OCI-LY1 (cell line): ENCODE results near the gene ETFDH.
"Not testable (repeated sequence)": the region's sequence is repeated elsewhere in the genome, so short reads cannot be mapped to it uniquely, and the experiment has no call there.

Source experiments
- H2AFZ ChIP-seq: fragments of 200-600 bp; sonication (generic), shearing (Covaris generic); 2 replicates; pipeline ENCODE4 v1.6.0; 2014; ENCODE audit warnings: antibody characterized with exemption, mild to moderate bottlenecking, low read length
- H3F3A ChIP-seq: fragments of 200-600 bp; sonication (generic), shearing (Covaris generic); 2 replicates; pipeline ENCODE4 v1.6.0; 2014; ENCODE audit warnings: mild to moderate bottlenecking, antibody characterized with exemption, low read length, moderate library complexity; ENCODE audit not compliant: insufficient read depth
- H3K27ac ChIP-seq: fragments of 200-600 bp; sonication (generic); 2 replicates; pipeline ENCODE4 v1.5.1; 2014; ENCODE audit warnings: low read length, mixed run types, mild to moderate bottlenecking, low read depth; ENCODE audit not compliant: poor library complexity, severe bottlenecking
- H3K27me3 ChIP-seq: fragments of 200-600 bp; sonication (generic); 2 replicates; pipeline ENCODE4 v1.6.0; 2014; ENCODE audit warnings: antibody characterized with exemption, mild to moderate bottlenecking, low read length, moderate library complexity; ENCODE audit not compliant: insufficient read depth
- H3K36me3 ChIP-seq: fragments of 200-600 bp; sonication (generic); 2 replicates; pipeline ENCODE4 v1.6.1; 2014; ENCODE audit warnings: mild to moderate bottlenecking, antibody characterized with exemption, low read length, moderate library complexity, mixed read lengths; ENCODE audit not compliant: insufficient read depth
- H3K4me1 ChIP-seq: fragments of 200-600 bp; sonication (generic); 2 replicates; pipeline ENCODE4 v1.5.1; 2014; ENCODE audit warnings: mild to moderate bottlenecking, low read length, moderate library complexity; ENCODE audit not compliant: insufficient read depth, severe bottlenecking
- H3K4me2 ChIP-seq: fragments of 200-600 bp; sonication (generic), shearing (Covaris generic); 2 replicates; pipeline ENCODE4 v1.6.1; 2014; ENCODE audit warnings: low read length
- H3K4me3 ChIP-seq: fragments of 200-600 bp; sonication (generic); 2 replicates; pipeline ENCODE4 v1.5.1; 2014; ENCODE audit warnings: low read length, low read depth, mild to moderate bottlenecking, mixed read lengths; ENCODE audit not compliant: poor library complexity, severe bottlenecking
- H3K79me2 ChIP-seq: fragments of 200-600 bp; shearing (Covaris generic); 2 replicates; pipeline ENCODE4 v1.6.1; 2016; ENCODE audit warnings: mixed run types, low read length, mixed read lengths; ENCODE audit not compliant: insufficient read depth
- H3K9ac ChIP-seq: fragments of 200-600 bp; sonication (generic), shearing (Covaris generic); 2 replicates; pipeline ENCODE4 v1.6.1; 2014; ENCODE audit warnings: mild to moderate bottlenecking, low read length, mixed read lengths
- H3K9me2 ChIP-seq: fragments of 200-600 bp; sonication (generic), shearing (Covaris generic); 2 replicates; pipeline ENCODE4 v1.6.1; 2014; ENCODE audit warnings: low read depth, mild to moderate bottlenecking, low read length, mixed read lengths
- H3K9me3 ChIP-seq: fragments of 200-600 bp; shearing (Covaris generic); 2 replicates; pipeline ENCODE4 v1.6.1; 2014; ENCODE audit warnings: low read length, mixed read lengths
- H4K20me1 ChIP-seq: fragments of 200-600 bp; sonication (generic), shearing (Covaris generic); 2 replicates; pipeline ENCODE4 v1.6.0; 2016; ENCODE audit warnings: mild to moderate bottlenecking, low read length; ENCODE audit not compliant: insufficient read depth
- CTCF ChIP-seq: fragments of 200-600 bp; sonication (generic), shearing (Covaris generic); IDR thresholded peaks from 2 replicates; pipeline ENCODE4 v1.5.1; 2017; ENCODE audit warnings: mild to moderate bottlenecking, antibody characterized with exemption, low read length, moderate library complexity, mixed read lengths
- EZH2 ChIP-seq: fragments of 200-600 bp; sonication (generic), shearing (Covaris generic); IDR thresholded peaks from 2 replicates; pipeline ENCODE4 v1.8.0; 2017; ENCODE audit warnings: borderline replicate concordance, mixed run types, mild to moderate bottlenecking, antibody characterized with exemption, low read length, moderate library complexity, mixed read lengths

Gene ETFDH

GRCh38 chr4:158704274-158704673 is 32.2 kb downstream of the ETFDH start:
- Histone ChIP-seq H4K20me1 (no peaks in the 10 kb centered on the region), H2AFZ (no peak overlapping the region), H3K4me2 (no peak overlapping the region), H3K9ac (no peak overlapping the region), H3K27ac (no peak overlapping the region), H3K9me2 (no peaks in the 10 kb centered on the region), H3K4me3 (no peak overlapping the region), H3F3A (no peaks in the 10 kb centered on the region; the same call in 1 of the 2 replicates), H3K4me1 (no peaks in the 10 kb centered on the region), H3K27me3 (no peaks in the 10 kb centered on the region), H3K9me3 (no peaks in the 10 kb centered on the region), H3K36me3 (peaks cover 28% of the 10 kb centered on the region), H3K79me2 (no peaks in the 10 kb centered on the region)
- TF ChIP-seq CTCF (no peak), EZH2 (no peak)

- no peaks in the 10 kb centered on the region for H3K79me2 ChIP-seq
- H3K4me2 ChIP-seq: no peak overlapping the region
- no peak overlapping the region for H2AFZ ChIP-seq
- no peaks in the 10 kb centered on the region; the same call in 1 of the 2 replicates for H3F3A ChIP-seq
- no peaks in the 10 kb centered on the region for H3K4me1 ChIP-seq
- H3K9me2 ChIP-seq: no peaks in the 10 kb centered on the region
- TF ChIP-seq CTCF (no peak), EZH2 (no peak)
- no peaks in the 10 kb centered on the region for H3K9me3 ChIP-seq
- no peak overlapping the region for H3K9ac ChIP-seq
- H4K20me1 ChIP-seq: no peaks in the 10 kb centered on the region
- H3K27me3 ChIP-seq: no peaks in the 10 kb centered on the region
- no peak overlapping the region for H3K27ac ChIP-seq
- H3K4me3 ChIP-seq: no peak overlapping the region
- H3K36me3 ChIP-seq: peaks cover 89% of the 10 kb centered on the region
These were observed 38.7 kb downstream of the ETFDH start for GRCh38 chr4:158710814-158711213.

- H3K27ac ChIP-seq, H3K4me3 ChIP-seq, H3K9me3 ChIP-seq, H3K4me1 ChIP-seq, H3K4me2 ChIP-seq, H3K9me2 ChIP-seq, H3K9ac ChIP-seq, H3K79me2 ChIP-seq, H2AFZ ChIP-seq, H3K27me3 ChIP-seq, H3F3A ChIP-seq, H4K20me1 ChIP-seq: not testable (repeated sequence)
- H3K36me3 ChIP-seq: peaks cover 94% of the 10 kb centered on the region
These were observed 40.5 kb downstream of the ETFDH start for GRCh38 chr4:158712622-158713021.

- Histone ChIP-seq H3K4me2 (no peak overlapping the region), H4K20me1 (no peaks in the 10 kb centered on the region), H3K4me3 (no peak overlapping the region), H3K9me3 (no peaks in the 10 kb centered on the region), H3K27me3 (no peaks in the 10 kb centered on the region), H3K9me2 (no peaks in the 10 kb centered on the region), H3K9ac (no peak overlapping the region), H3K4me1 (no peaks in the 10 kb centered on the region), H2AFZ (no peak overlapping the region), H3K27ac (no peak overlapping the region), H3K36me3 (peaks cover 94% of the 10 kb centered on the region), H3K79me2 (no peaks in the 10 kb centered on the region), H3F3A (no peaks in the 10 kb centered on the region)
- TF ChIP-seq EZH2: no peak
- no peak for TF ChIP-seq CTCF
These were observed 42.8 kb downstream of the ETFDH start for GRCh38 chr4:158714937-158715336.
